ENCODE data around the gene PRRT1B. TPM values are rescaled to one million over a fixed set of nuclear protein-coding genes. Genes with fewer than 3 reads are reported as not detected.

Gene PRRT1B
- polyA plus RNA-seq, 4 donors: 0.23 to 2.4 (median 0.78) TPM

GRCh38 chr9:131578731-131579504 is 33.6 kb downstream of the PRRT1B start:
- DNase-seq (ENCODE audit: low read depth in 4 of 4, low spot score in 3 of 4): no peak

- no peak for DNase-seq (ENCODE audit: low read depth in 4 of 4, low spot score in 3 of 4)
These were observed 34.5 kb downstream of the PRRT1B start for GRCh38 chr9:131579789-131580211.

GRCh38 chr9:131580358-131580757 is 35.0 kb downstream of the PRRT1B start:
- no peak for DNase-seq (ENCODE audit: low read depth in 4 of 4, low spot score in 3 of 4)

- DNase-seq (ENCODE audit: low read depth in 4 of 4, low spot score in 3 of 4): no peak
These were observed 36.7 kb downstream of the PRRT1B start for GRCh38 chr9:131582056-131582455.

DNA sequence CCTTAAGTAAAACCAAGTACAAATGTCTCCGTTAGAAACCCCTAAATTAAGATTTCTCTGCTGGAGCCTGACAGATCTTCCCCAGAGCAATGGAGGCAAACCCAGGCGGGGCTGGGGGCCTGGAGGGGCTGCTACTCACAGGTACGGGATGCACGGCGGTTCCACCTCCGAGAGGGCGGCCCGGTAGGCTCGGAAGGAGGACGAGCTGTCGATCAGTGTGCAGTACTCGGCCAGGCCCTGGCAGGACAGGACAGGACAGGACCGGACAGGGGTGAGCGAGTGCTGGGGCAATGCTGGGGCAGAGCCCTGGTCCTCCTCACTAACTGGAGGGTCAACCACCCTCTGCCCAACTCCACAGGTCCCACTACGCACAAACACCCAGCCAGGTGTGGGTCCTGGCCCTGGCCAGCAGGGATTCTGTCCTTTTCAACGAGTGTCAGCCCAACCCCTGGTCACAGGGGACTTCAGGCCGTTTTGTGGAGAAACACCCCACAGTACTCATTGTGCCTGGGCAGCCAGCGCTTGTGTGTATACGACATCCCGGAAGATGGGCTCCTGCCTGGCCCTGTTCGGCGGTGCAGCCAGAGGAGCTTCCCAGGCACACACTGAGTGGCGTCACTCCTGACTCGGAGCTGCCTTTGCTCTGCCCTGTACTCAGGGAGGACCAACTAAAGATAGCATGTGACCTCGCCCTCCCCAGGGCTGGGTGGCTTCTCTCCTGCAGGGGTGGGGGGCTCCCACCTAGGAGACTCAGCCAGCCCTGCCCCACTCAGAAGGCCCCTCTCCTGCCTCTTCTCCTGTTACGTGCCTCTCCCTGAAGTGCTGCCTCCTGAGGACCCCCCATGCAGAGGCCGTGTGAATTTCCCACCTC is 37.4 kb downstream of the PRRT1B start:
- no peak for DNase-seq (ENCODE audit: low read depth in 4 of 4, low spot score in 3 of 4)

DNA sequence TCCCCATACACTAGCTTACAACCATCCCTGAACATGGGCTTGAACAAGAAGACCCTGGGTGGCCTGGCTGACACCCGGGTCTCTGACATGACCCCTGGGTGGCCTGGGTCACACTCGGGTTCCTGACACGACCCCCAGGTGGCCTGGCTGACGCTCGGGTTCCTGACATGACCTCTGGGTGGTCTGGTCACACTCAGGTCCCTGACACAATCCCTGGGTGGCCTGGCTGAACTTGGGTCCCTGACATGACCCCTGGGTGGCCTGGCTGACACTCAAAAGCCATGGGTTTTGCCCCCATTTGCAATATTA is 38.0 kb downstream of the PRRT1B start:
- no peak for DNase-seq (ENCODE audit: low read depth in 4 of 4, low spot score in 3 of 4)

- DNase-seq (ENCODE audit: low read depth in 4 of 4, low spot score in 3 of 4): no peak
These were observed 38.7 kb downstream of the PRRT1B start for GRCh38 chr9:131583836-131584555.

DNA sequence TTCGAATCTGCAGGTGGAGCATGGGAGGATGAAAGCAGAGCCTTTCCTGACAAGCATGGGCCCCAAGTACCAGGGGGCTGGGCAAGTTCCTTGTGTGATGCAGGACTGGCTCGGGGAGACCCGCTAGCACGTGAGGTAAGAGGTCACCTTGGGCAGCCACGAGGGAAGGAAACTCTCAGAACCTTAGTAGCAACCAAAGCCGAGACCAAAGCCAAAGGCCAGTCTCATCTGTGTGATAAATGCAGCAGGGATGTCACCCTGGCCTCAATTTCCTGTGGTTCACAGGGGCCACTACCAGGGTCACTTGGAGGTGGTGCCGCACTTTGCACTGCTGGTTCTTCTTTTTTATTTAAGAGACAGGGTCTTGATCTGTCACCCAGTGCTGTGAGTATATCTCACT is 39.5 kb downstream of the PRRT1B start:
- no peak for DNase-seq (ENCODE audit: low read depth in 4 of 4, low spot score in 3 of 4)

DNA sequence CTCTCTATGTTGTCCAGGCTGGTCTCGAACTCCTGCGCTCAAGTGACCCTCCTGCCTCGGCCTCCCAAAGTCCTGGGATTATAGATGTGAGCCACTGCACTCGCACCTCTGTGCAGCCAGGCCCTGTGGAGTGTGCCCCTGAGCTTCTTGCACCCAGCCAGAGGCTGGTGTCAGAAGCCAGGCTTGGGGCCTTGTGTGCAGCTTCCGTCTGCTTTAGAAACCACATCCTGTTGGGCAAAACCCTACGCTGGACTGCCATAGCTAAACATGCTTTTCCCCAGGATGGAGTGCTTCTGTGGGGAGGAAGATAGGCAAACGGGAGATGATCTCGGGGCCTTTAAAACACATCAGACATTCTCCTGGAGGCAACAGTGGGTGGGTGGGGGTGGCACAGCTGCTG is 40.1 kb downstream of the PRRT1B start:
- no peak for DNase-seq (ENCODE audit: low read depth in 4 of 4, low spot score in 3 of 4)

GRCh38 chr9:131587331-131587730 is 42.0 kb downstream of the PRRT1B start:
- no peak for DNase-seq (ENCODE audit: low read depth in 4 of 4, low spot score in 3 of 4)

DNA sequence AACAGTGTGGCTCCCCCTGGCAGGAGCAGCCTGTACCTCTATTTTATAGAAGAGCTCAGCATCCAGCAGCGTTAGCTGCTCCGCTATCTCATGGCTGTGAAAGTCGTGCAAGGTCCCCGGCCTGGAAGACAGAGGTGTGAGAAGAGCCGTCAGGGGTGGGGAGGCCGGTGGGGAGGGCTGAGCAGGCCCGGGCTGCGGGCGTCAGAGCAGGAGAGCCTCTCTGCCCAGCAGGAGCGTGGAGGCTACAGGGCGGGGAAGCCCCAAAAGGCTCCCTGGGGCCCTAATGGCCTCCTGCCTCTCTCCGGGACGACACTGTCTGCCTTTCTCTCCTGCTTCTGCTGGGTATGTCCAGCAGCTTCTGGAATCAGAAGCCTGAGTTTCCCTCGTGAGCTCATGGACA is 42.6 kb downstream of the PRRT1B start:
- no peak for DNase-seq (ENCODE audit: low read depth in 4 of 4, low spot score in 3 of 4)

- DNase-seq (ENCODE audit: low read depth in 4 of 4, low spot score in 3 of 4): no peak
These were observed 43.1 kb downstream of the PRRT1B start for GRCh38 chr9:131588396-131588795.

GRCh38 chr9:131589124-131589711 is 43.9 kb downstream of the PRRT1B start:
- DNase-seq (ENCODE audit: low read depth in 4 of 4, low spot score in 3 of 4): no peak

DNA sequence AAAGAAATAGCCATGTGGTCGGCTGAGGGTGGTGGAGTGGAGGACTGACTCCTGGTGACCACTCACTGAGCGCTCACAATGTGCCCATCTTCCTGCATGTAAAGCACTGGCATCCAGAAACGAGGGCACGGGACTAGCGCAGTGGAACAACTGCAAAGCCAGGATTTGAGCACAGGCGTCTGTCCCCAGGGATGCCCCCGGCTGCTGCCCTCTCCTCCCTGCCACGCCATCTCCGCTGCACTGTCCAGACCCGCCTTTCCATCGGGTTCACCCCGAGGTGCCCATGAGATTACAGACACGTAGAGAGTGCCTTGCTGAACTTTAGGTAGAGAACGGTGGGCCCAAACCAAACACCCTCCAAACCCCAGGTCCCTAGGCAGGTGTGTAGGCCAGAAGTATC is 44.7 kb downstream of the PRRT1B start:
- DNase-seq (ENCODE audit: low read depth in 4 of 4, low spot score in 3 of 4): no peak

- no peak for DNase-seq (ENCODE audit: low read depth in 4 of 4, low spot score in 3 of 4)
These were observed 45.1 kb downstream of the PRRT1B start for GRCh38 chr9:131590449-131590848.

DNA sequence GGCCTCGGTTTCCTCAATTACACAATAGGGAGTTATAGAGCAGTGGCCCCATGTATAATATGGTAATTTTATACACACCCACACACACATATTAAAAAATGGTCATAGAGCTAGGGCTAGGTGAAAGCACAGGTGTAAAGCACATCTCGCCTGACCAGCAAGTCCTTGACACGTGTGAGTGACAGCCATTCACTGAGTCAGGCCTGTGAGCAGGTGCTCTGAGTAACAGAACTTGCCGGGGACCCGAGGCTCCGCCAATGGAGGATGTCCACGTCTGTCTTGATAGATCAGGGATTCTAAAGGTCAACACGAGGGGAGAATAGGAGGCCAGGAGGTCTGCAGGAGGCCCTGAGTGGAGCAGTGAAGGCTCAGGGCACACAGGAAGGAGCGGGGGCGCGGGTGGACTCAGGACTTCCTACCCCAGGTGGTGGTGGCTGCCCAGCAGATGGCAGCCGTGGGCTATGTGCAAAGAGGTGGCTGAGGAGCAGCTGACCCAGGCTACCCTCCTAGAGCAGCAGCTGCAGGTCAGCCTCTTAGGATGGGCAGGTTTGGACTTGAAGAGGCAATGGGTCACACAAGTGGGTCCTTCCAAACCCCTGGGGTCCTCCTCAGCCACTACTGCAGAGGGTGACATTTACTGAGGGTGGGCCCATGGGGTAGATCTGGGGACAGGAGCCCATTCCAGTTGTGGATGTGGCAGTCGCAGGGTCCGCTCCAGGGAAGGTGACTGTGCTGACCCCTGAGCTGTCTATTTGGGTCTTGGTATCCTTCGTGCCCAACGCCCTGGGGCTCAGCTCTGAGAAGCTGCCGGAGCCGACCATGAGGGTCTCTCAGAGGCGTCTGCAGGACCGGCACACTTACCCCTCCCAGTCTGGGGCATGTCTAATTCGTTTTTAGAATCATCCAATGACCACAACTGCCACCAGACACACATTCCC is 45.9 kb downstream of the PRRT1B start:
- peak in 2 of 4 donors; percentile 45 to 55 for DNase-seq (ENCODE audit: low read depth in 4 of 4, low spot score in 3 of 4)

- DNase-seq (ENCODE audit: low read depth in 4 of 4, low spot score in 3 of 4): no peak
These were observed 46.5 kb downstream of the PRRT1B start for GRCh38 chr9:131591845-131592208.

- no peak for DNase-seq (ENCODE audit: low read depth in 4 of 4, low spot score in 3 of 4)
These were observed 47.9 kb downstream of the PRRT1B start for GRCh38 chr9:131593091-131593820.

DNA sequence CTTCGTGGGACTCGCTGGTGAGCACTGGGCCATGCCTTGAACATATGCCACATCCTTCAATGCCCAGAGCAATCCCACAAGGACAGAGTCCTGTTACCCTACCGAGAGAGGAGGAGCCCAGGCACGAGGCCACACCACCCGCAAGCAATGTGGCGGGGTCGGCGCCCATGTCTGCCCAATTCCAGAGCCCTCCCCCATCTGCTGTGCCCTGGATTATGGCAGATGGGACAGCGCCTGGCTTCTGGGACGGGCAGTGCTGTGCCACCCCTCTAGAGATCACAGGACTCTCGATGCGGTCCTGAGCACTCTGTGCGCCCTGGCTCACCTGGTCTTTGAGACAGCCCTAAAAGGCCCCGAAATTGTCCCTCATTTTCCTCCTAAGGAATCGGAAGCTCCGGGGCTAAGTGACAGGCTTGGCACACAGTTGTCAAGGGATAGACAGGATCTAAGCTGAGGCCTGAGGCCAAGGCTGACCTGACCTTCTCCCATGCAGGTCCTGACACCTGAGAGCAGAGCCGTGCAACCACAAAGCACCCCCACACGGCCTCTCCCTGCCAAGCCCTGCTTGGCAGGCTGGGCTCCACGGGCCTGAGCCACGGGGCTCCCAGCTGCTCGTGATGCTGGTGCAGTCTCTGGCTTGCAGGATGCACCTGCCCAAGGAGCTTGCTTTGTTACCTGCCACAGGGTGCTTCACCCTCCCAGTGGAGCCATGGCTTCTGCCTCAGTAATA is 48.8 kb downstream of the PRRT1B start:
- no peak for DNase-seq (ENCODE audit: low read depth in 4 of 4, low spot score in 3 of 4)
